Testis (tissue), 2 donors: ENCODE data around the gene VSTM2B.

Source experiments
- POLR2A ChIP-seq: fragments of 450-650 bp; IDR thresholded peaks from one replicate; pipeline ENCODE4 v1.6.1; 2017; ENCODE audit warnings: antibody characterized with exemption, mild to moderate bottlenecking, moderate library complexity
- TF ChIP-seq, protein P1 (sequence below), 3 experiments: fragments of 450-650 bp in 2 of 3; fragments of 200-600 bp in 1 of 3; sonication (generic) in 1 of 3; IDR thresholded peaks; one replicate each; pipeline ENCODE4 v1.5.1; 2016 to 2019; ENCODE audit warnings: antibody characterized with exemption in 3 of 3, mild to moderate bottlenecking in 2 of 3, moderate library complexity in 1 of 3

DNA sequence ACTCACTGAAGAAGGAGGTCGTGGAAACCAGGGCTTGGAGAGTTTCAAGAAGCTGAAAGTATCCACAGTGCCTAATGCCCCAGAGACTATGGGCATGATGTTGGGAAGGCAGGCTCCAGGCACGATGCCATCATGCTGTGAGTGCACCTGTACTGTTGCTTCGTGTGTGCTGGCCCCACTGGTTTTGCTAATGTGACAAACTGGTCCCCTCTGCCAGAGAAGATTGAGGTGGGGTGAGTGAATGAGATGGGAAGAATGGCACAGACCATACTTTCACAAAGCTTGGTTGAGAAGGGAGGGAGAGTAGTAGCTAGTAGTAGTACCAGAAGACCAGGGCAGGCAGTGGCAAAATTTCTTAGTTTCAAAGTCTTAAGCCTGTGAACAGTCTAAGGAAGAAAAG lies 61.3 kb downstream of the VSTM2B start:
- TF ChIP-seq, protein P1, sequence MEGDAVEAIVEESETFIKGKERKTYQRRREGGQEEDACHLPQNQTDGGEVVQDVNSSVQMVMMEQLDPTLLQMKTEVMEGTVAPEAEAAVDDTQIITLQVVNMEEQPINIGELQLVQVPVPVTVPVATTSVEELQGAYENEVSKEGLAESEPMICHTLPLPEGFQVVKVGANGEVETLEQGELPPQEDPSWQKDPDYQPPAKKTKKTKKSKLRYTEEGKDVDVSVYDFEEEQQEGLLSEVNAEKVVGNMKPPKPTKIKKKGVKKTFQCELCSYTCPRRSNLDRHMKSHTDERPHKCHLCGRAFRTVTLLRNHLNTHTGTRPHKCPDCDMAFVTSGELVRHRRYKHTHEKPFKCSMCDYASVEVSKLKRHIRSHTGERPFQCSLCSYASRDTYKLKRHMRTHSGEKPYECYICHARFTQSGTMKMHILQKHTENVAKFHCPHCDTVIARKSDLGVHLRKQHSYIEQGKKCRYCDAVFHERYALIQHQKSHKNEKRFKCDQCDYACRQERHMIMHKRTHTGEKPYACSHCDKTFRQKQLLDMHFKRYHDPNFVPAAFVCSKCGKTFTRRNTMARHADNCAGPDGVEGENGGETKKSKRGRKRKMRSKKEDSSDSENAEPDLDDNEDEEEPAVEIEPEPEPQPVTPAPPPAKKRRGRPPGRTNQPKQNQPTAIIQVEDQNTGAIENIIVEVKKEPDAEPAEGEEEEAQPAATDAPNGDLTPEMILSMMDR (IDR thresholded peaks at IDR 0.05), result no peak
- no peak for TF ChIP-seq POLR2A
